Gastrocnemius medialis (tissue), 4 donors: ENCODE data around the gene FXR2. TPM values are rescaled to one million over a fixed set of nuclear protein-coding genes. Genes with fewer than 3 reads are reported as not detected.

Source experiments
- ATAC-seq, 2 donors: fragments of 150-250 bp; one replicate each; pipeline ENCODE4 v1.9.1; 2016
- DNase-seq, 2 donors: peaks; one replicate each; pipeline ENCODE4 v3.0.0-alpha.2; 2019
- H3K27ac ChIP-seq, 4 donors: fragments of 200-600 bp; sonication (generic); 1 replicate in 1 of 4; 2 replicates in 3 of 4; pipeline ENCODE4 v1.5.1; 2016 to 2018; ENCODE audit warnings: mild to moderate bottlenecking in 2 of 4, moderate library complexity in 1 of 4
- H3K27me3 ChIP-seq, 3 donors: fragments of 200-600 bp; sonication (generic) in 2 of 3; 1 replicate in 1 of 3; 2 replicates in 2 of 3; pipeline versions ENCODE4 v1.5.1 to v1.6.0; 2016 to 2019; ENCODE audit warnings: mild to moderate bottlenecking in 1 of 3, moderate library complexity in 1 of 3
- H3K36me3 ChIP-seq, 2 donors: fragments of 200-600 bp; sonication (generic) in 1 of 2; one replicate each; pipeline ENCODE4 v1.5.1; 2017 to 2018
- H3K4me1 ChIP-seq, 2 donors: fragments of 200-600 bp; sonication (generic) in 1 of 2; one replicate each; pipeline ENCODE4 v1.5.1; 2016 to 2017; ENCODE audit warnings: mild to moderate bottlenecking in 2 of 2
- H3K4me3 ChIP-seq, 4 donors: fragments of 200-600 bp; sonication (generic) in 3 of 4; 1 replicate in 1 of 4; 2 replicates in 3 of 4; pipeline ENCODE4 v1.5.1; 2016 to 2019; ENCODE audit warnings: mild to moderate bottlenecking in 2 of 4
- H3K9me3 ChIP-seq, 3 donors: fragments of 200-600 bp; sonication (generic) in 2 of 3; 1 replicate in 1 of 3; 2 replicates in 2 of 3; pipeline ENCODE4 v1.5.1; 2016 to 2019
- CTCF ChIP-seq, 5 experiments: fragments of 450-650 bp in 3 of 5; fragments of 200-600 bp in 2 of 5; sonication (generic) in 2 of 5; IDR thresholded peaks in 4 of 5; conservative IDR thresholded peaks in 1 of 5; 1 replicate in 4 of 5; 2 replicates in 1 of 5; pipeline ENCODE4 v1.5.1; 2016 to 2019; ENCODE audit warnings: antibody characterized with exemption in 5 of 5, mild to moderate bottlenecking in 3 of 5, moderate library complexity in 3 of 5
- POLR2A ChIP-seq, 2 donors: fragments of 450-650 bp; IDR thresholded peaks; one replicate each; pipeline ENCODE4 v1.6.1; 2017; ENCODE audit warnings: antibody characterized with exemption in 2 of 2, mild to moderate bottlenecking in 2 of 2, moderate library complexity in 2 of 2
- in situ Hi-C, 4 donors: fragments of 200-750 bp; cut with MboI; loops; one replicate each; pipeline versions ENCODE4 v1.15.0 to v1.8.0; 2017; ENCODE audit warnings: low sequenced_read_pairs in 4 of 4
- intact Hi-C: fragments of 100-400 bp; cut with DNase I; formaldehyde crosslinking; loops from one replicate; pipeline ENCODE4 v1.15.1; 2023; ENCODE audit warnings: low total_unique reads
- total RNA-seq, 4 donors: library from RNA; depleted of rRNA; stranded (reverse); fragments of >200 nt; gene quantifications; one replicate each; pipeline versions ENCODE4 v1.1.0 to v1.2.3, GENCODE V29; 2016

Gene FXR2
- total RNA-seq, 4 donors from 2014 or later, result 100 to 174 (median 140) TPM

GRCh38 chr17:7582396-7583252, 32.1 kb downstream of the FXR2 start:
- Histone ChIP-seq H3K27ac (peak overlapping the region; percentile 98 to 100 (median 99)), H3K36me3 (peaks cover 0 to 26% of the 10 kb centered on the region in 2 donors), H3K4me3 (peak overlapping the region; percentile 67 to 84 (median 68)), H3K4me1 (peaks cover 57 to 59% of the 10 kb centered on the region in 2 donors), H3K27me3 (no peaks in the 10 kb centered on the region), H3K9me3 (no peaks in the 10 kb centered on the region)
- in situ Hi-C loops, result no loop called here
- TF ChIP-seq CTCF (IDR thresholded peaks at IDR 0.05 in 4 of 5, conservative IDR thresholded peaks at IDR 0.05 in 1 of 5) (no peak), POLR2A (IDR thresholded peaks at IDR 0.05) (no peak)
- intact Hi-C loops, result no loop called here
- no peak for DNase-seq
- no peak for ATAC-seq

- Histone ChIP-seq H3K27ac (peak overlapping the region; percentile 98 to 100 (median 99)), H3K4me1 (peaks cover 73 to 74% of the 10 kb centered on the region in 2 donors), H3K36me3 (peaks cover 0 to 31% of the 10 kb centered on the region in 2 donors), H3K27me3 (no peaks in the 10 kb centered on the region), H3K9me3 (no peaks in the 10 kb centered on the region), H3K4me3 (peak overlapping the region in 2 of 4 donors; percentile 22 to 36)
- intact Hi-C loops, result no loop called here
- in situ Hi-C loops, result no loop called here
- DNase-seq (no peak), ATAC-seq (no peak)
- TF ChIP-seq CTCF (IDR thresholded peaks at IDR 0.05 in 4 of 5, conservative IDR thresholded peaks at IDR 0.05 in 1 of 5) (no peak), POLR2A (IDR thresholded peaks at IDR 0.05) (no peak)
These were observed 33.8 kb downstream of the FXR2 start for GRCh38 chr17:7580604-7581575.

- Histone ChIP-seq H3K4me3 (peak overlapping the region in 3 of 4 donors; percentile 20 to 36 (median 22)), H3K27ac (peak overlapping the region; percentile 98 to 100 (median 99)), H3K9me3 (no peaks in the 10 kb centered on the region), H3K27me3 (no peaks in the 10 kb centered on the region), H3K4me1 (peaks cover 75 to 78% of the 10 kb centered on the region in 2 donors), H3K36me3 (peaks cover 3 to 39% of the 10 kb centered on the region in 2 donors)
- ATAC-seq (no peak), DNase-seq (no peak)
- TF ChIP-seq POLR2A (IDR thresholded peaks at IDR 0.05) (no peak), CTCF (IDR thresholded peaks at IDR 0.05 in 4 of 5, conservative IDR thresholded peaks at IDR 0.05 in 1 of 5) (no peak)
- in situ Hi-C loops, result no loop called here
- intact Hi-C loops, result loop anchor here (10.0 kb wide), 2 partner anchors 565 to 575 kb away; partner anchors contain the start of genes PER1 and RNASEK
These were observed 34.7 kb downstream of the FXR2 start for GRCh38 chr17:7579834-7580603.
